Measurements from ENCODE around the gene FAM3B.

FAM3B gene

GRCh38 chr21:41362605-41363369 lies 46.2 kb downstream of the FAM3B start:
- Histone ChIP-seq H3K27ac (ENCODE audit: low read length) (no peak overlapping the region), H3K9me3 (ENCODE audit: control insufficient read depth, insufficient read depth, low read length) (no peaks in the 10 kb centered on the region), H3K36me3 (ENCODE audit: control insufficient read depth, insufficient read depth, low read length) (no peaks in the 10 kb centered on the region), H3K4me3 (ENCODE audit: low read length) (no peak overlapping the region), H3K27me3 (ENCODE audit: control insufficient read depth, insufficient read depth, low read length) (no peaks in the 10 kb centered on the region), H3K4me1 (ENCODE audit: control insufficient read depth, insufficient read depth, low read length) (peaks cover 3% of the 10 kb centered on the region; the same call in 1 of the 2 replicates)
- DNase-seq (ENCODE audit: low read depth, low spot score) = no peak
- no CpG with 5 or more reads among the region's 16 CpGs for WGBS (ENCODE audit: insufficient coverage, insufficient read length)

GRCh38 chr21:41363370-41364270 lies 47.0 kb downstream of the FAM3B start:
- Histone ChIP-seq H3K9me3 (ENCODE audit: control insufficient read depth, insufficient read depth, low read length) (no peaks in the 10 kb centered on the region), H3K4me1 (ENCODE audit: control insufficient read depth, insufficient read depth, low read length) (peaks cover 3% of the 10 kb centered on the region; the same call in 1 of the 2 replicates), H3K36me3 (ENCODE audit: control insufficient read depth, insufficient read depth, low read length) (no peaks in the 10 kb centered on the region), H3K27me3 (ENCODE audit: control insufficient read depth, insufficient read depth, low read length) (no peaks in the 10 kb centered on the region), H3K27ac (ENCODE audit: low read length) (no peak overlapping the region), H3K4me3 (ENCODE audit: low read length) (no peak overlapping the region)
- DNase-seq (ENCODE audit: low read depth, low spot score) = no peak
- no CpG with 5 or more reads among the region's 18 CpGs for WGBS (ENCODE audit: insufficient coverage, insufficient read length)

- no peak for DNase-seq (ENCODE audit: low read depth, low spot score)
- no peaks in the 10 kb centered on the region for H3K9me3 ChIP-seq (ENCODE audit: control insufficient read depth, insufficient read depth, low read length)
- WGBS (ENCODE audit: insufficient coverage, insufficient read length) = no CpG with 5 or more reads among the region's 6 CpGs
- H3K27me3 ChIP-seq (ENCODE audit: control insufficient read depth, insufficient read depth, low read length) = no peaks in the 10 kb centered on the region
- H3K36me3 ChIP-seq (ENCODE audit: control insufficient read depth, insufficient read depth, low read length) = no peaks in the 10 kb centered on the region
- no peak overlapping the region for H3K4me3 ChIP-seq (ENCODE audit: low read length)
- peaks cover 3% of the 10 kb centered on the region for H3K4me1 ChIP-seq (ENCODE audit: control insufficient read depth, insufficient read depth, low read length)
- H3K27ac ChIP-seq (ENCODE audit: low read length) = no peak overlapping the region
Observed at GRCh38 chr21:41364308-41364707, 47.7 kb downstream of the FAM3B start.

GRCh38 chr21:41365377-41366107 lies 48.9 kb downstream of the FAM3B start:
- no peaks in the 10 kb centered on the region for H3K9me3 ChIP-seq (ENCODE audit: control insufficient read depth, insufficient read depth, low read length)
- H3K27ac ChIP-seq (ENCODE audit: low read length) = no peak overlapping the region
- no peaks in the 10 kb centered on the region; the same call in 1 of the 2 replicates for H3K4me1 ChIP-seq (ENCODE audit: control insufficient read depth, insufficient read depth, low read length)
- DNase-seq (ENCODE audit: low read depth, low spot score) = no peak
- no peaks in the 10 kb centered on the region for H3K27me3 ChIP-seq (ENCODE audit: control insufficient read depth, insufficient read depth, low read length)
- H3K36me3 ChIP-seq (ENCODE audit: control insufficient read depth, insufficient read depth, low read length) = no peaks in the 10 kb centered on the region
- no CpG with 5 or more reads among the region's 15 CpGs for WGBS (ENCODE audit: insufficient coverage, insufficient read length)
- no peak overlapping the region for H3K4me3 ChIP-seq (ENCODE audit: low read length)

GRCh38 chr21:41366522-41367151 lies 50.0 kb downstream of the FAM3B start:
- no peaks in the 10 kb centered on the region for H3K27me3 ChIP-seq (ENCODE audit: control insufficient read depth, insufficient read depth, low read length)
- H3K4me1 ChIP-seq (ENCODE audit: control insufficient read depth, insufficient read depth, low read length) = no peaks in the 10 kb centered on the region; the same call in 1 of the 2 replicates
- no peaks in the 10 kb centered on the region for H3K36me3 ChIP-seq (ENCODE audit: control insufficient read depth, insufficient read depth, low read length)
- H3K9me3 ChIP-seq (ENCODE audit: control insufficient read depth, insufficient read depth, low read length) = no peaks in the 10 kb centered on the region
- WGBS (ENCODE audit: insufficient coverage, insufficient read length) = no CpG with 5 or more reads among the region's 12 CpGs
- no peak overlapping the region for H3K4me3 ChIP-seq (ENCODE audit: low read length)
- no peak for DNase-seq (ENCODE audit: low read depth, low spot score)
- H3K27ac ChIP-seq (ENCODE audit: low read length) = no peak overlapping the region

- H3K4me1 ChIP-seq (ENCODE audit: control insufficient read depth, insufficient read depth, low read length) = no peaks in the 10 kb centered on the region; the same call in 1 of the 2 replicates
- DNase-seq (ENCODE audit: low read depth, low spot score) = no peak
- H3K4me3 ChIP-seq (ENCODE audit: low read length) = no peak overlapping the region
- no peaks in the 10 kb centered on the region for H3K9me3 ChIP-seq (ENCODE audit: control insufficient read depth, insufficient read depth, low read length)
- no peaks in the 10 kb centered on the region for H3K36me3 ChIP-seq (ENCODE audit: control insufficient read depth, insufficient read depth, low read length)
- H3K27ac ChIP-seq (ENCODE audit: low read length) = no peak overlapping the region
- no CpG with 5 or more reads among the region's 9 CpGs for WGBS (ENCODE audit: insufficient coverage, insufficient read length)
- no peaks in the 10 kb centered on the region for H3K27me3 ChIP-seq (ENCODE audit: control insufficient read depth, insufficient read depth, low read length)
Observed at GRCh38 chr21:41367301-41367944, 50.8 kb downstream of the FAM3B start.

GRCh38 chr21:41367945-41368734 lies 51.5 kb downstream of the FAM3B start:
- no CpG with 5 or more reads among the region's 15 CpGs for WGBS (ENCODE audit: insufficient coverage, insufficient read length)
- Histone ChIP-seq H3K27ac (ENCODE audit: low read length) (no peak overlapping the region), H3K36me3 (ENCODE audit: control insufficient read depth, insufficient read depth, low read length) (no peaks in the 10 kb centered on the region), H3K4me3 (ENCODE audit: low read length) (no peak overlapping the region), H3K27me3 (ENCODE audit: control insufficient read depth, insufficient read depth, low read length) (no peaks in the 10 kb centered on the region), H3K9me3 (ENCODE audit: control insufficient read depth, insufficient read depth, low read length) (no peaks in the 10 kb centered on the region), H3K4me1 (ENCODE audit: control insufficient read depth, insufficient read depth, low read length) (no peaks in the 10 kb centered on the region; the same call in 1 of the 2 replicates)
- DNase-seq (ENCODE audit: low read depth, low spot score) = no peak

GRCh38 chr21:41368735-41369104 lies 52.1 kb downstream of the FAM3B start:
- no CpG with 5 or more reads among the region's 4 CpGs for WGBS (ENCODE audit: insufficient coverage, insufficient read length)
- DNase-seq (ENCODE audit: low read depth, low spot score) = no peak
- H3K36me3 ChIP-seq (ENCODE audit: control insufficient read depth, insufficient read depth, low read length) = no peaks in the 10 kb centered on the region
- no peaks in the 10 kb centered on the region for H3K27me3 ChIP-seq (ENCODE audit: control insufficient read depth, insufficient read depth, low read length)
- no peaks in the 10 kb centered on the region for H3K9me3 ChIP-seq (ENCODE audit: control insufficient read depth, insufficient read depth, low read length)
- H3K4me3 ChIP-seq (ENCODE audit: low read length) = no peak overlapping the region
- no peaks in the 10 kb centered on the region; the same call in 1 of the 2 replicates for H3K4me1 ChIP-seq (ENCODE audit: control insufficient read depth, insufficient read depth, low read length)
- no peak overlapping the region for H3K27ac ChIP-seq (ENCODE audit: low read length)
